H1 (cell line): ENCODE data around the gene CTIF. TPM values are rescaled to one million over a fixed set of nuclear protein-coding genes. Genes with fewer than 3 reads are reported as not detected.
A peak's percentile ranks its signal among the peaks of the same experiment; 100 is the strongest.

Experiments
- CTCF ChIA-PET: fragments of 300-600 bp; sonication (Branson Sonifier 250); formaldehyde crosslinking; loops from one replicate; lab custom pipeline; 2021; ENCODE audit not compliant: partially characterized antibody; lab: Charles Lee
- POLR2A ChIA-PET: fragments of 300-600 bp; sonication (Branson Sonifier 250); formaldehyde crosslinking; loops from one replicate; lab custom pipeline; 2021; ENCODE audit warnings: inconsistent platforms; ENCODE audit not compliant: partially characterized antibody; lab: Charles Lee
- DNase-seq, 2 experiments: peaks; one replicate each; pipeline versions ENCODE4 v3.0.0 to v3.0.0-alpha.2; 2010 to 2022; ENCODE audit warnings: low spot score in 2 of 2, low read depth in 1 of 2, mixed read lengths in 1 of 2
- FAIRE-seq: peaks from 2 replicates; lab custom pipeline; 2011; peaks lifted over from hg19 to GRCh38; lab: Jason Lieb, UNC
- H2AFZ ChIP-seq: 2 replicates; pipeline ENCODE4 v1.8.1; 2012; ENCODE audit warnings: low read length, inconsistent platforms
- H2AK5ac ChIP-seq: 2 replicates; pipeline ENCODE4 v1.6.1; 2013; ENCODE audit warnings: low read depth, low read length
- H2BK120ac ChIP-seq: replicated peaks from 2 replicates; pipeline ENCODE3; 2013; ENCODE audit warnings: low read depth, low read length, inconsistent platforms
- H2BK12ac ChIP-seq: 2 replicates; pipeline ENCODE4 v1.6.1; 2013; ENCODE audit warnings: low read depth, low read length
- H2BK15ac ChIP-seq: 2 replicates; pipeline ENCODE4 v1.6.1; 2013; ENCODE audit warnings: low read length
- H2BK20ac ChIP-seq: 2 replicates; pipeline ENCODE4 v1.6.1; 2013; ENCODE audit warnings: low read length
- H2BK5ac ChIP-seq: 2 replicates; pipeline ENCODE4 v1.6.1; 2013; ENCODE audit warnings: low read depth, low read length
- H3K14ac ChIP-seq: 2 replicates; pipeline ENCODE4 v1.6.1; 2013; ENCODE audit warnings: inconsistent platforms; ENCODE audit not compliant: insufficient read length
- H3K18ac ChIP-seq: 2 replicates; pipeline ENCODE4 v1.6.1; 2013; ENCODE audit warnings: low read length; ENCODE audit errors: extremely low read depth
- H3K23ac ChIP-seq: 2 replicates; pipeline ENCODE4 v1.6.1; 2013; ENCODE audit warnings: inconsistent platforms; ENCODE audit not compliant: insufficient read length
- H3K23me2 ChIP-seq: 2 replicates; pipeline ENCODE4 v1.6.1; 2013; ENCODE audit warnings: low read depth, low read length
- H3K27ac ChIP-seq: 2 replicates; pipeline ENCODE4 v1.6.1; 2011; ENCODE audit warnings: low read depth, low read length, inconsistent platforms
- H3K27me3 ChIP-seq, 4 experiments: replicated peaks in 1 of 4; 1 replicate in 1 of 4; 2 replicates in 3 of 4; pipeline versions ENCODE4 v1.6.1 to v1.8.1; 2011 to 2013; ENCODE audit warnings: low read length in 3 of 4, mild to moderate bottlenecking in 3 of 4, inconsistent platforms in 2 of 4, mixed read lengths in 2 of 4, moderate library complexity in 1 of 4; ENCODE audit not compliant: control insufficient read depth in 3 of 4, insufficient read depth in 3 of 4; ENCODE audit errors: extremely low read depth in 1 of 4
- H3K36me3 ChIP-seq, 4 experiments: 2 replicates each; pipeline versions ENCODE4 v1.6.1 to v1.8.1; 2011 to 2013; ENCODE audit warnings: mild to moderate bottlenecking in 4 of 4, low read length in 3 of 4, moderate library complexity in 2 of 4, control low read depth in 1 of 4, inconsistent platforms in 1 of 4; ENCODE audit not compliant: insufficient read depth in 4 of 4, control insufficient read depth in 2 of 4
- H3K4ac ChIP-seq: replicated peaks from 2 replicates; pipeline ENCODE3; 2013; ENCODE audit warnings: low read length, low read depth, mixed read lengths, inconsistent platforms; ENCODE audit not compliant: insufficient read length
- H3K4me1 ChIP-seq, 4 experiments: replicated peaks in 1 of 4; 1 replicate in 1 of 4; 2 replicates in 3 of 4; pipeline versions ENCODE4 v1.6.1 to v1.8.1; 2011 to 2013; ENCODE audit warnings: low read length in 3 of 4, inconsistent platforms in 2 of 4, mixed read lengths in 1 of 4; ENCODE audit not compliant: insufficient read depth in 4 of 4, control insufficient read depth in 3 of 4
- H3K4me2 ChIP-seq, 2 experiments: 2 replicates each; pipeline versions ENCODE4 v1.6.1 to v1.8.1; 2011 to 2013; ENCODE audit warnings: low read depth in 2 of 2, low read length in 2 of 2, control low read depth in 1 of 2, inconsistent platforms in 1 of 2, mild to moderate bottlenecking in 1 of 2; ENCODE audit not compliant: insufficient read depth in 1 of 2
- H3K4me3 ChIP-seq, 4 experiments: fragments of 200-600, 300-600 bp in 1 of 4; sonication (generic), shearing (Covaris generic), sonication (Bioruptor Twin) in 1 of 4; 2 replicates each; pipeline versions ENCODE4 v1.5.1 to v1.8.1; 2011 to 2016; ENCODE audit warnings: low read length in 4 of 4, low read depth in 3 of 4, control low read depth in 2 of 4, inconsistent platforms in 2 of 4, mild to moderate bottlenecking in 2 of 4, mixed read lengths in 1 of 4, moderate library complexity in 1 of 4; ENCODE audit not compliant: insufficient read depth in 2 of 4; ENCODE audit errors: extremely low read depth in 1 of 4
- H3K56ac ChIP-seq: replicated peaks from 2 replicates; pipeline ENCODE3; 2013; ENCODE audit warnings: low read depth, mild to moderate bottlenecking, mixed read lengths, low read length, inconsistent platforms; ENCODE audit not compliant: insufficient read length
- H3K79me1 ChIP-seq: 2 replicates; pipeline ENCODE4 v1.6.1; 2013; ENCODE audit warnings: low read depth, low read length, control low read depth
- H3K79me2 ChIP-seq, 2 experiments: 2 replicates each; pipeline versions ENCODE4 v1.6.1 to v1.8.1; 2012 to 2013; ENCODE audit warnings: low read length in 2 of 2, mild to moderate bottlenecking in 2 of 2, inconsistent platforms in 1 of 2; ENCODE audit not compliant: insufficient read depth in 2 of 2, control insufficient read depth in 1 of 2
- H3K9ac ChIP-seq, 4 experiments: replicated peaks in 1 of 4; 1 replicate in 1 of 4; 2 replicates in 3 of 4; pipeline versions ENCODE4 v1.6.1 to v1.8.1; 2011 to 2013; ENCODE audit warnings: low read depth in 3 of 4, low read length in 3 of 4, control low read depth in 2 of 4, mild to moderate bottlenecking in 2 of 4, moderate library complexity in 2 of 4, inconsistent platforms in 1 of 4; ENCODE audit errors: extremely low read depth in 1 of 4
- H3K9me3 ChIP-seq, 2 experiments: 2 replicates each; pipeline versions ENCODE4 v1.6.1 to v1.8.1; 2012 to 2013; ENCODE audit warnings: mild to moderate bottlenecking in 2 of 2, moderate library complexity in 2 of 2, control low read depth in 1 of 2, inconsistent platforms in 1 of 2, low read depth in 1 of 2, low read length in 1 of 2, mixed read lengths in 1 of 2; ENCODE audit not compliant: insufficient read depth in 2 of 2
- H4K20me1 ChIP-seq, 2 experiments: replicated peaks in 1 of 2; 2 replicates each; pipeline versions ENCODE3 to v1.8.1; 2011 to 2013; ENCODE audit warnings: inconsistent platforms in 2 of 2, low read length in 2 of 2, mild to moderate bottlenecking in 1 of 2; ENCODE audit not compliant: insufficient read depth in 2 of 2, control insufficient read depth in 1 of 2
- H4K5ac ChIP-seq: 2 replicates; pipeline ENCODE4 v1.6.1; 2013; ENCODE audit warnings: low read length, low read depth, mixed read lengths, inconsistent platforms; ENCODE audit not compliant: insufficient read length
- H4K8ac ChIP-seq: 2 replicates; pipeline ENCODE4 v1.8.0; 2013; ENCODE audit warnings: mild to moderate bottlenecking, moderate library complexity, low read length, inconsistent platforms; ENCODE audit not compliant: insufficient read depth; ENCODE audit errors: extremely low read depth
- H4K91ac ChIP-seq: replicated peaks from 2 replicates; pipeline ENCODE3; 2013; ENCODE audit warnings: low read length, mixed read lengths, inconsistent platforms; ENCODE audit not compliant: insufficient read length
- CBX8 ChIP-seq: fragments of 300-800, 300-1000 bp; sonication (generic); IDR thresholded peaks from 2 replicates; pipeline ENCODE4 v1.7.1; 2016; ENCODE audit warnings: low read depth, low read length, borderline replicate concordance
- E2F6 ChIP-seq: IDR thresholded peaks from 2 replicates; pipeline ENCODE4 v1.6.1; 2012; ENCODE audit warnings: inconsistent platforms
- EZH2 ChIP-seq: fragments of 200-600 bp; sonication (generic); IDR thresholded peaks from 2 replicates; pipeline ENCODE4 v1.7.1; 2012; ENCODE audit warnings: low read depth, mild to moderate bottlenecking, moderate library complexity, low read length, inconsistent platforms; ENCODE audit not compliant: severe bottlenecking
- FOSL1 ChIP-seq: IDR thresholded peaks from 2 replicates; pipeline ENCODE4 v1.6.1; 2011; ENCODE audit warnings: mild to moderate bottlenecking, low read depth, low read length, moderate library complexity; ENCODE audit not compliant: insufficient read depth
- TAF1 ChIP-seq: IDR thresholded peaks from 2 replicates; pipeline ENCODE4 v1.6.1; 2011; ENCODE audit warnings: mild to moderate bottlenecking, low read depth, low read length
- WGBS, 2 experiments: shearing (Covaris generic) in 1 of 2; methylation state at CpG; one replicate each; pipeline versions ENCODE4 v1.1.6 to v1.1.7; 2013 to 2015; ENCODE audit warnings: low lambda C conversion rate in 2 of 2, mixed read lengths in 2 of 2, inconsistent platforms in 1 of 2, low coverage in 1 of 2, missing lambda C conversion rate in 1 of 2; ENCODE audit not compliant: insufficient replicate concordance in 2 of 2, insufficient coverage in 1 of 2, insufficient read length in 1 of 2; ENCODE audit errors: extremely low coverage in 1 of 2, missing lambda C conversion rate in 1 of 2; 5-methylcytosine and 5-hydroxymethylcytosine counted together
- polyA plus RNA-seq, 7 experiments: library from polyadenylated mRNA; depleted of rRNA in 3 of 7; stranded (reverse) in 5 of 7; unstranded in 2 of 7; fragments of >200 nt in 5 of 7; fragments of 200-250 nt in 2 of 7; gene quantifications; 1 replicate in 5 of 7; 2 replicates in 1 of 7; 4 replicates in 1 of 7; pipeline versions ENCODE4 v1.2.1 to v1.2.3, GENCODE V29; 2011 to 2013; ENCODE audit warnings: missing spikeins in 2 of 7, mixed read lengths in 2 of 7
- total RNA-seq: library from RNA; stranded (reverse); fragmentation: NEBNext Ultra II Directional; extraction: Animal tissue kit (Norgen Biotek cat#: 25700); gene quantifications from 2 replicates; pipeline ENCODE4 v1.2.1, GENCODE V29; 2021

Gene CTIF
- total and polyA plus RNA-seq, 2 of the 8 experiments (the other 6 are each of a cell fraction or from before 2014, with no cell fraction given) = 9.0 to 17.8 TPM

GRCh38 chr18:48821251-48821590, 282.4 kb downstream of the CTIF start:
- H2BK20ac ChIP-seq = no peak overlapping the region
- DNase-seq (peak in 1 of 2 experiments; percentile 33), FAIRE-seq (no peak)
- H3K4me1 ChIP-seq = no peaks in the 10 kb centered on the region
- no peak overlapping the region for H2AFZ ChIP-seq
- H3K4me3 ChIP-seq = no peak overlapping the region
- H3K27me3 ChIP-seq = no peaks in the 10 kb centered on the region
- CTCF ChIA-PET = interaction anchor here (1.2 to 2.1 kb wide), 2 partner anchors 45 to 221 kb away, joined by 3 to 4 read pairs; no protein-coding TSS in a partner anchor
- no peak overlapping the region for H2BK120ac ChIP-seq
- H4K91ac ChIP-seq = no peak overlapping the region
- no peaks in the 10 kb centered on the region for H3K79me2 ChIP-seq
- no peak overlapping the region for H2BK5ac ChIP-seq
- H3K4me2 ChIP-seq = no peak overlapping the region
- no peak overlapping the region for H2BK12ac ChIP-seq
- H4K5ac ChIP-seq = no peak overlapping the region
- no peak overlapping the region for H3K18ac ChIP-seq
- no peak overlapping the region for H3K56ac ChIP-seq
- no peak overlapping the region for H3K14ac ChIP-seq
- no peaks in the 10 kb centered on the region for H3K36me3 ChIP-seq
- POLR2A ChIA-PET = no interaction called here
- WGBS, 2 experiments = 97% methylated on average over 5 of the region's 5 CpGs; no CpG with 5 or more reads in 1 of the 2 experiments
- no peaks in the 10 kb centered on the region for H3K23me2 ChIP-seq
- H2BK15ac ChIP-seq = no peak overlapping the region
- H3K23ac ChIP-seq = no peak overlapping the region
- no peak overlapping the region for H3K27ac ChIP-seq
- H3K4ac ChIP-seq = no peak overlapping the region
- H3K9ac ChIP-seq = no peak overlapping the region
- TF ChIP-seq EZH2 (no peak), E2F6 (no peak), CBX8 (no peak), TAF1 (no peak), FOSL1 (no peak)
- H2AK5ac ChIP-seq = no peak overlapping the region
- H4K8ac ChIP-seq = no peak overlapping the region
- H3K9me3 ChIP-seq = no peaks in the 10 kb centered on the region; a peak in 1 of 4 replicates
- no peaks in the 10 kb centered on the region for H4K20me1 ChIP-seq
- H3K79me1 ChIP-seq = no peaks in the 10 kb centered on the region
